NCI-H460 (cell line): ENCODE results near the gene DMGDH. TPM values are rescaled to one million over a fixed set of nuclear protein-coding genes. Genes with fewer than 3 reads are reported as not detected.
"Not testable (repeated sequence)": the region's sequence is repeated elsewhere in the genome, so short reads cannot be mapped to it uniquely, and the experiment has no call there.

Experiments used
- DNase-seq: peaks from one replicate; pipeline ENCODE4 v3.0.0-alpha.2; 2016; ENCODE audit warnings: low read depth; ENCODE audit errors: extremely low read depth
- total RNA-seq: library from RNA; depleted of rRNA; stranded (reverse); fragments of >200 nt; shearing (Covaris generic); gene quantifications from 2 replicates; pipeline ENCODE4 v1.2.3, GENCODE V29; 2014; rRNA removed

DMGDH gene
- total RNA-seq, 1 experiment from 2014 or later = 0.20 TPM

GRCh38 chr5:78983194-78983593 lies 86.3 kb downstream of the DMGDH start:
- DNase-seq = not testable (repeated sequence)

- DNase-seq = no peak
Measured at GRCh38 chr5:78979909-78980308, 89.6 kb downstream of the DMGDH start.

- DNase-seq = no peak
Measured at GRCh38 chr5:78979117-78979742, 90.2 kb downstream of the DMGDH start.

GRCh38 chr5:78975035-78975434 lies 94.4 kb downstream of the DMGDH start:
- no peak for DNase-seq

- DNase-seq = no peak
Measured at GRCh38 chr5:78974601-78975000, 94.9 kb downstream of the DMGDH start.

GRCh38 chr5:78974011-78974410 lies 95.5 kb downstream of the DMGDH start:
- DNase-seq = no peak

- no peak for DNase-seq
Measured at GRCh38 chr5:78972654-78973428, 96.6 kb downstream of the DMGDH start.

GRCh38 chr5:78971998-78972397 lies 97.5 kb downstream of the DMGDH start:
- no peak for DNase-seq

GRCh38 chr5:78968781-78969180 lies 100.7 kb downstream of the DMGDH start:
- DNase-seq = no peak

GRCh38 chr5:78964889-78965288 lies 104.6 kb downstream of the DMGDH start:
- DNase-seq = peak; percentile 53

GRCh38 chr5:78961743-78962142 lies 107.7 kb downstream of the DMGDH start:
- DNase-seq = no peak

GRCh38 chr5:78959767-78960166 lies 109.7 kb downstream of the DMGDH start:
- no peak for DNase-seq

GRCh38 chr5:78958672-78959445 lies 110.6 kb downstream of the DMGDH start:
- DNase-seq = no peak

- no peak for DNase-seq
Measured at GRCh38 chr5:78956901-78957300, 112.6 kb downstream of the DMGDH start.

- DNase-seq = no peak
Measured at GRCh38 chr5:78953092-78953800, 116.2 kb downstream of the DMGDH start.

Other genes with a start within 250 kb of the DMGDH start
- 17.8 and 20.0 TPM in 2 replicates for gene ARSB, start 84.4 kb downstream of the DMGDH start, total RNA-seq
- gene BHMT2, start 93 bp upstream of the DMGDH start, total RNA-seq = not detected in 2 replicates
- not detected in 2 replicates for gene BHMT, start 42.1 kb upstream of the DMGDH start, total RNA-seq
- 15.7 and 16.5 TPM in 2 replicates for gene JMY, start 166.5 kb upstream of the DMGDH start, total RNA-seq